ENCODE results near the gene SPATS2.

The SPATS2 gene

GRCh38 chr12:49536526-49537071 lies 169.3 kb downstream of the SPATS2 start:
- intact Hi-C loops (cut with DNase I), result no loop called here
- DNase-seq, result no peak

DNA sequence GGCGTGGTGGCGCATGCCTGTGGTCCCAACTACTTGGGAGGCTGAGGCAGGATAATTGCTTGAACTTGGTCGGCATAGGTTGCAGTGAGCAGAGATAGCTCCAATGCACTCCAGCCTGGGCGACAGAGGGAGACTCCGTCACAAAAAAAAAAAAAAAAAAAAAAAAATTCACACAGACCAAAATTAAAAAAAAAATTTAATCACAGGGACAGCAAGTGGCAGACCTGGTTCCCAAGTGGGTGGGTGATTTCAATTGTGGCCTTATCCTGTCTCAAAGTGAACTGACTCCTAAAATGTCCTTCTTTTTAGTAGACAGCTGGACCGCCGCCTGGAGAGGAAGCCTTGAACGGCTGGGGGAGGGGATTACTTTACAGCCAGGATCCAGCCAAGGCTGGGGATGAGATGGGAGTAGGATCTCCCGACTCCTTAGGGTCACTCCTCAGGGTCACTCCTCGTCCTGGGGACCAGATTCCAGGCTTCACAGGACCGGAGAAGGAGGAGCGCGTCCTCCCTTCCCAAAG lies 170.0 kb downstream of the SPATS2 start:
- DNase-seq, result peak in 1 of 10 donors; percentile 62
- intact Hi-C loops (cut with DNase I), result no loop called here

GRCh38 chr12:49537752-49538509 lies 170.7 kb downstream of the SPATS2 start:
- intact Hi-C loops (cut with DNase I), result no loop called here
- peak in 8 of 10 donors; percentile 30 to 95 (median 70) for DNase-seq

- DNase-seq, result peak; percentile 63 to 98 (median 90)
- intact Hi-C loops (cut with DNase I), result no loop called here
Observed at GRCh38 chr12:49538510-49539403, 171.5 kb downstream of the SPATS2 start, which contains the start of gene KCNH3. KCNH3 (plus strand) TSS chr12:49539030; CDS start chr12:49539417, 387 bp downstream.

DNA sequence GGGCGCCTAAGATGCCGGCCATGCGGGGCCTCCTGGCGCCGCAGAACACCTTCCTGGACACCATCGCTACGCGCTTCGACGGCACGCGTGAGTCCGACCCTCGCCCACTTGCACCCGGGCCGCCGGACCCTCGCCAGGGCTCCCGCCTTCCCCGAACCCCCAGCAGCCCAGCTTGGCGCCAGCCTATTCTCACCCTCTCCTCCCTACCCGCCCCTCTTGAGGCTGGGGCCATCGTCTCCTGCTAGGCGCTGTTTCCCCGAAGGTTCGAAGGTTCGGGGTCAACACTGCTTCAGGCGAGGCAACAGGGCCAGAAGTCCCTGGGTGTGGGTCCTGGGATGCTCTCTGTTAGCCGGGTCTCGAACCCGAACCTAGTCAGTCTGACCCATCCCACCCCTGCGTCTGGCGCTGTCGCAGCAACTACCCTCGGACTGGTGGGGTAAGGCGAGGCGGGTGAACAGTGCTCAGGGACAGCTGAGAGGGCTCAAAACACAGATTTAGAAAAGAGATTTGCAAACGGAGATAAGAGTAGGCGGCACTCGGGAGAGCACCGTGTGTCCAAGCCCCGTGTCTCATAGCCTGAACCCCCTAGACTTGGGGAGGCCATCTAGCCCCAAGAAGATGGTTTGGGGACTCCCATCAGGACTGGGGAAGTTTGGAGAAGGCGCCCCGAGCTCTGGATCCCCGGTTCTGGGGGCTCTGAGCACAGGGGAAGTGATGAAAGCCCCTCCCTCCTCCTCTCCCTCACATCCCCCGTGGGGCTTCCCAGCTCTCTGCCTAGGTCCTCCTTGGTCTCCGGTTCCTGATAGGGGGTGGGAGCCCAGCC lies 172.4 kb downstream of the SPATS2 start:
- intact Hi-C loops (cut with DNase I), result no loop called here
- DNase-seq, result peak in 1 of 10 donors; percentile 77

DNA sequence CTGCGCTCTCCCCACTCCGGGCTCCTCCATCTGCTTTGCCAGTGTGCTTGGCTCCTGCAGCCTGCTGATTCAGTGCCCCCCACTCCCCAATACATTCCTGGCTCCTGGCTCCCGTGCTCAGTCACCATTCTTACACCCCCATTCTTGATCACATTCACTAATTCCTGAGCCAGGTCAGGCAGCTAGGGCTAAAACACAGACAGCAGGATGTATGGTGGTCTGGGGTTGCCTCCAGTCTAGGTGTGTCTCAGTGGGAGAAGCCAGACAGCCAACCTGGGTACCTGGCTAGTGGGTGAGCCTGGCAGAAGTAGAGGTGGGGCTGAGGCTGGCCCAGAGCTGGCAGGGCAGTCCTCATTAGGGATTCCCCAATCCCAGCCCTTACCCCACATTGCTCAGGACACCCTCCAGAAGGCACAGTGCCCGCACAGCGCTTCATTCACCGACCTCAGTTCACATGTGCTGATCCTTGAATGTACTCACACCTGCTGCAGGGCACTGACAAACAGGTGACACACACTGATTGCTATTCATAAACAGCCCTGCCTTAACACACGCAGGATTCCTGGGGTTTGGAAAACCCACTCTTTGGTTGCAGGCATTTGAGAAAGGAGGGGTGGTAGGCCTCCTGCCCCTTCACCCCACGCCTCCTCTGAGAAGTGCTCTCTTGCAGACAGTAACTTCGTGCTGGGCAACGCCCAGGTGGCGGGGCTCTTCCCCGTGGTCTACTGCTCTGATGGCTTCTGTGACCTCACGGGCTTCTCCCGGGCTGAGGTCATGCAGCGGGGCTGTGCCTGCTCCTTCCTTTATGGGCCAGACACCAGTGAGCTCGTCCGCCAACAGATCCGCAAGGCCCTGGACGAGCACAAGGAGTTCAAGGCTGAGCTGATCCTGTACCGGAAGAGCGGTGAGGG lies 173.2 kb downstream of the SPATS2 start:
- intact Hi-C loops (cut with DNase I), result no loop called here

GRCh38 chr12:49541140-49541861 lies 174.0 kb downstream of the SPATS2 start:
- intact Hi-C loops (cut with DNase I), result no loop called here
- peak in 2 of 10 donors; percentile 57 to 79 for DNase-seq

More for the DNA sequence above, 173.2 kb downstream of the SPATS2 start:
- peak in 2 of 10 donors; percentile 62 to 64 for DNase-seq

GRCh38 chr12:49541911-49542505 lies 174.7 kb downstream of the SPATS2 start:
- peak in 2 of 10 donors; percentile 60 to 64 for DNase-seq
- intact Hi-C loops (cut with DNase I), result no loop called here

DNA sequence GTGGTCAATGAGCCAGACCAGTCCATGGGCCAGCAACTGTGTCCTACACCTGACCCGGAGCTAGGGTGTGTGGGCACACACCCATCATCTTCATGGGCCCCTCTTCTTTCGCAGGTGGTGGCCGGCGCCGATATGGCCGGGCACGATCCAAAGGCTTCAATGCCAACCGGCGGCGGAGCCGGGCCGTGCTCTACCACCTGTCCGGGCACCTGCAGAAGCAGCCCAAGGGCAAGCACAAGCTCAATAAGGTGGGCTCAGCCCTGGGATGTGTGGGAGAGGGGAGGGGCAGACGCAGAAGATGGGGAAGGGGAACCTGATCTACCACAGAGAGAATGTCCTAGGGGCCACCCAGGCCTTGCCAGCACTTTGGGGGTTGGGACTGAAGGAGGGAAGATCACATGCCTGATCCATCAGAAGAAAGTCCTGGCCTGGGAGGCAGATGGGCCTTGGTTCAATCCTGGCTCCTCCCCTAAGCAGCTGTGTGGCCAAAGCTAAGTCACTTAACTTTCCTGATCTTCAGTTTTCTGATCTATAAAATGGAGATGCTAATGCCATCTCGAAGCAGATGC lies 175.4 kb downstream of the SPATS2 start:
- peak in 2 of 10 donors; percentile 58 to 75 for DNase-seq
- intact Hi-C loops (cut with DNase I), result no loop called here

GRCh38 chr12:49543221-49543913 lies 176.1 kb downstream of the SPATS2 start:
- intact Hi-C loops (cut with DNase I), result no loop called here

GRCh38 chr12:49543914-49544815 lies 176.9 kb downstream of the SPATS2 start:
- DNase-seq, result peak in 6 of 10 donors; percentile 50 to 93 (median 80)

More at GRCh38 chr12:49543221-49543913, 176.1 kb downstream of the SPATS2 start:
- peak in 2 of 10 donors; percentile 64 to 82 for DNase-seq

DNA sequence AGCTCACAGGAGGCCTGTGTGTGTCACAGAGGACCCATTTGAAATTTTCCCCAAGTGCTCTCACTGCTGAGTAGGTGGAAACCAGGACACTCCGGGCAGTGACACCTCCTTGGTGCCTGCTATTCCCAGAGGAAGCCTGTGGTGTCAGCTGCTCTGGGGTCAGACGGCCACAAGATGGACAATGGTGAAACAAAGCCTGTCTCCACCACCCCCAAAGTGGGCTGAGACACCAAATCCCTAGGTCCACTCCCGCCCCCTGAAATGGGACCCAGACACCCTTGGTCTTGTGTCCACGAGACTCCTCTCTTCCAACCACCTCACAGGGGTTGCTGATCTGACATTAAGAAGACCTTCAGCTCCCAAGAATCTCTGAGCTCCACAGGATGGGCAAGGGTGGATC lies 178.6 kb downstream of the SPATS2 start:
- intact Hi-C loops (cut with DNase I), result no loop called here

More at GRCh38 chr12:49543914-49544815, 176.9 kb downstream of the SPATS2 start:
- intact Hi-C loops (cut with DNase I), result no loop called here

GRCh38 chr12:49546481-49546880 lies 179.2 kb downstream of the SPATS2 start:
- intact Hi-C loops (cut with DNase I), result no loop called here
- peak in 1 of 10 donors; percentile 44 for DNase-seq

More for the DNA sequence above, 178.6 kb downstream of the SPATS2 start:
- peak in 2 of 10 donors; percentile 37 to 52 for DNase-seq

DNA sequence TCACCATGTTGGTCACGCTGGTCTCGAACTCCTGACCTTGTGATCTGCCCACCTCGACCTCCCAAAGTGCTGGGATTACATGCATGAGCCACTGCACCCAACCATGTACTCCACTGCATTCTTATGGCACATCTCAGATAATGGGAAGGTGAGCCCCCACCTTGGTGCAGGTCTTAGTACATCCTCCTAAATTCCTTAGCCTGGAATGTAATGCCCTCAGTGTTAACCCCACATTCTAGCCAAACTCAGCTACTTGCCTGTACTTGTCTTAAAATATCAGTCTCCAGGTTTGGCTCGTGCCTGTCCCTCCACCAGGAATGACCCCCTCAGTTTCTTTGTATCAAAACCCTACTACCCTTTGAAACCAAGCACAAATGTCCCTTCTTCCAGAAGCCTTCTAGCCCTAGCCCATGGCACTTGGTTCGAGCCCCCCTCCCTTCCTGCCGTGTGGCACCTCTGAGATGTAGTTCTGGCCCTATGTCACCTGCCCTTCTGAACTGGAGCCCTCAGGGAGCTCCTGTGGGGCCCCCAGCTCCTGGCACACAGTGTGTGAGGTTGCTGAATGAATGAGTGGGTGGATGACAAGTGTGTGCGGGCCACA lies 179.9 kb downstream of the SPATS2 start:
- intact Hi-C loops (cut with DNase I), result no loop called here
- DNase-seq, result no peak

DNA sequence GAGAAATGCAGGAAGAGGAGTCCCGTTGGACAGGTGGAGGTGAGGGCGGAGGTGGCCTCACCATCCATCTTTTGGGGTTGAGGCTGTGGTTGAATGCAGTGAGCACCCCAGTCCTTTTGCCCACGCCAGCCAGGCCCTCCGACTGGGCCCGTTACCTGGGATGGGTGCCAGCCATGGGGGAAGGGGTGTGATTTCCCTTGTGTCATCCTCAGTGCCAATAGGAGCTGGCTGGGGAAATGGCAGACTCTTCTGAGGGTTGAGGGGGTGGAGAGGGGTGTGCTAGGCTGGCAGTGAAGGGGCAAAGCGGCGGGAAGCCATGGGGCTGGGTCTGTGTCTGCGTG lies 181.2 kb downstream of the SPATS2 start:
- intact Hi-C loops (cut with DNase I), result no loop called here
- DNase-seq, result no peak

All from posterior cingulate gyrus (tissue), 11 donors.